ENCODE results near the gene MAGOH.

MAGOH gene

GRCh38 chr1:53273526-53273925 is 35.2 kb upstream of the MAGOH start:
- no peak overlapping the region for H3K9ac ChIP-seq (ENCODE audit: insufficient read length)
- TF ChIP-seq EZH2 (IDR thresholded peaks at IDR 0.05) (no peak), POLR2AphosphoS5 (IDR thresholded peaks at IDR 0.05; ENCODE audit: borderline replicate concordance, low read depth, low read length) (no peak), FOXP2 (optimal IDR thresholded peaks at IDR 0.05; ENCODE audit: control extremely low read depth, extremely low read length, insufficient read depth) (no peak)
- H3K36me3 ChIP-seq (ENCODE audit: insufficient read depth, low read length): peaks cover 18% of the 10 kb centered on the region; the same call in 1 of the 2 replicates
- H3K9me3 ChIP-seq (ENCODE audit: low read depth, low read length): no peaks in the 10 kb centered on the region
- no peak overlapping the region for H3K4me3 ChIP-seq
- DNase-seq (ENCODE audit: low read depth, low spot score): no peak
- no peak overlapping the region for H3K27ac ChIP-seq

DNA sequence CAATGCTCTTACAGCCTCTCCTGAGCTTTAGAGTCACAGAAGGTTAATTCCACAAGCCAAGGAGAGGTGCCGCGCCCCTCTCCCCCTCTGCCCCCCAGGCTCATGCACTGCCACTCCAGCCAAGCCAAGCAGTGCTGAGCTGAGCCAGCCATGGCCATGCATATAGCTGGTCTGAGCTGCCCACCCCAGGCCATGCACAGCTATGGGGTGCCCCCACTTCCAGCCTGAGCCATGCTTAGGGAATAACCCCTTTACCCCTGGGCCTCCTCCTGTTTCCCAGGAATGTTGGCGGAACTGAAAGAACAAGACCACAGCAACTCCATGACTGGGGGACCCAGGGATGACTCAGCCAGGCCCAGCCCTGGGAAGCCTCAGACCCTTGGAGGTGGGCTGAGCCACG is 34.0 kb upstream of the MAGOH start:
- no peak overlapping the region for H3K27ac ChIP-seq
- peaks cover 11% of the 10 kb centered on the region; the same call in 1 of the 2 replicates for H3K36me3 ChIP-seq (ENCODE audit: insufficient read depth, low read length)
- DNase-seq (ENCODE audit: low read depth, low spot score): no peak
- H3K9me3 ChIP-seq (ENCODE audit: low read depth, low read length): no peaks in the 10 kb centered on the region
- no peak overlapping the region for H3K4me3 ChIP-seq
- no peak overlapping the region for H3K9ac ChIP-seq (ENCODE audit: insufficient read length)
- TF ChIP-seq EZH2 (IDR thresholded peaks at IDR 0.05): no peak
- TF ChIP-seq POLR2AphosphoS5 (IDR thresholded peaks at IDR 0.05; ENCODE audit: borderline replicate concordance, low read depth, low read length): no peak
- no peak for TF ChIP-seq FOXP2 (optimal IDR thresholded peaks at IDR 0.05; ENCODE audit: control extremely low read depth, extremely low read length, insufficient read depth)

- H3K9ac ChIP-seq (ENCODE audit: insufficient read length): no peak overlapping the region
- no peak overlapping the region for H3K27ac ChIP-seq
- no peaks in the 10 kb centered on the region for H3K9me3 ChIP-seq (ENCODE audit: low read depth, low read length)
- TF ChIP-seq EZH2 (IDR thresholded peaks at IDR 0.05): no peak
- no peak for TF ChIP-seq POLR2AphosphoS5 (IDR thresholded peaks at IDR 0.05; ENCODE audit: borderline replicate concordance, low read depth, low read length)
- no peak for DNase-seq (ENCODE audit: low read depth, low spot score)
- no peak overlapping the region for H3K4me3 ChIP-seq
- H3K36me3 ChIP-seq (ENCODE audit: insufficient read depth, low read length): peaks cover 11% of the 10 kb centered on the region; the same call in 1 of the 2 replicates
Measured at GRCh38 chr1:53271446-53272090, 33.2 kb upstream of the MAGOH start.

- Histone ChIP-seq H3K4me3 (no peak overlapping the region), H3K9ac (ENCODE audit: insufficient read length) (no peak overlapping the region), H3K9me3 (ENCODE audit: low read depth, low read length) (no peaks in the 10 kb centered on the region), H3K36me3 (ENCODE audit: insufficient read depth, low read length) (peaks cover 17% of the 10 kb centered on the region; the same call in 1 of the 2 replicates), H3K27ac (no peak overlapping the region)
- TF ChIP-seq EZH2 (IDR thresholded peaks at IDR 0.05) (no peak), FOXP2 (optimal IDR thresholded peaks at IDR 0.05; ENCODE audit: control extremely low read depth, extremely low read length, insufficient read depth) (no peak), POLR2AphosphoS5 (IDR thresholded peaks at IDR 0.05; ENCODE audit: borderline replicate concordance, low read depth, low read length) (no peak)
- DNase-seq (ENCODE audit: low read depth, low spot score): no peak
Measured at GRCh38 chr1:53270873-53271272, 32.6 kb upstream of the MAGOH start.

DNA sequence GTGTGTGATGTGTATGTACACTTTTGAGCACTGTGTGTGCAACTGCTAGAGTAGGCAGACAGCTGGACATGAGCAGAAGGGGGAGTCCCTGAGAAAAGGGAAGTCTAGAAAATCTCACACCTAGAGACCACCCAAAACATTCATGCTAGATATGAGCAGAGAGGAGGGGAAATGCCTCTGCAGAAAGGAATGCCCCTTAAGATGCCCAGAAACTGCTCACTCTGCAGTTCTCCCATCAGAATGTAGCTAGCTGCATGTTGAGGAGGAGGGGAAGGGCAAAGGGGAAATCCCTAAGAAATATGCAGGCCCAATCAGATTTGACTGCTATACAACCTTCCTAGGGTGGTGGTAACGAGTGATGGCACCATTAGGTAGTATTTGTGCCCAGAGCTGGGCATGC is 31.8 kb upstream of the MAGOH start:
- no peak for DNase-seq (ENCODE audit: low read depth, low spot score)
- Histone ChIP-seq H3K4me3 (no peak overlapping the region), H3K27ac (no peak overlapping the region), H3K36me3 (ENCODE audit: insufficient read depth, low read length) (peaks cover 17% of the 10 kb centered on the region; the same call in 1 of the 2 replicates), H3K9ac (ENCODE audit: insufficient read length) (no peak overlapping the region), H3K9me3 (ENCODE audit: low read depth, low read length) (no peaks in the 10 kb centered on the region)
- TF ChIP-seq POLR2AphosphoS5 (IDR thresholded peaks at IDR 0.05; ENCODE audit: borderline replicate concordance, low read depth, low read length) (no peak), FOXP2 (optimal IDR thresholded peaks at IDR 0.05; ENCODE audit: control extremely low read depth, extremely low read length, insufficient read depth) (no peak), EZH2 (IDR thresholded peaks at IDR 0.05) (no peak)

DNA sequence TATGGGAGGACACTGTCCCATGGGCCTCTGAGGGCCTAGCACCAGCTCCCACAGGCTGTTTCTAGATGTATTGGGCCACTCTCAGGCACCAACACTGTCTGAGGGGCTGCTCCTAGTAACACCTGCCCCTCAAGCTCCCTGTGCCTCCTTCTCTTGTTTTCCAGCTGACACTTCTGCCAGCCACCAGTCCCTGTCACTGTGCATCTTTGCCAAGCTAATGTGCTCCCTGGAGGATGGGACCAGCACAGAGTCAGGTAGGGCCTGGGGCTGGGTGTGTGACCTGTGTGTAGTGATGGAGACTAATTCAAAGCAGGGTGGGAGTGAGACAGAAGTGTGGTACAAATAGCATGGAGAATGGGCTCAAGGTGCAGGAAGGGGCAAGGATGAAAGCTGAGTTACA is 29.4 kb upstream of the MAGOH start:
- Histone ChIP-seq H3K9me3 (ENCODE audit: low read depth, low read length) (no peaks in the 10 kb centered on the region), H3K9ac (ENCODE audit: insufficient read length) (no peak overlapping the region), H3K27ac (no peak overlapping the region), H3K36me3 (ENCODE audit: insufficient read depth, low read length) (peaks cover 36% of the 10 kb centered on the region; the same call in 1 of the 2 replicates), H3K4me3 (no peak overlapping the region)
- DNase-seq (ENCODE audit: low read depth, low spot score): no peak
- TF ChIP-seq POLR2AphosphoS5 (IDR thresholded peaks at IDR 0.05; ENCODE audit: borderline replicate concordance, low read depth, low read length) (no peak), EZH2 (IDR thresholded peaks at IDR 0.05) (no peak), FOXP2 (optimal IDR thresholded peaks at IDR 0.05; ENCODE audit: control extremely low read depth, extremely low read length, insufficient read depth) (no peak)

DNA sequence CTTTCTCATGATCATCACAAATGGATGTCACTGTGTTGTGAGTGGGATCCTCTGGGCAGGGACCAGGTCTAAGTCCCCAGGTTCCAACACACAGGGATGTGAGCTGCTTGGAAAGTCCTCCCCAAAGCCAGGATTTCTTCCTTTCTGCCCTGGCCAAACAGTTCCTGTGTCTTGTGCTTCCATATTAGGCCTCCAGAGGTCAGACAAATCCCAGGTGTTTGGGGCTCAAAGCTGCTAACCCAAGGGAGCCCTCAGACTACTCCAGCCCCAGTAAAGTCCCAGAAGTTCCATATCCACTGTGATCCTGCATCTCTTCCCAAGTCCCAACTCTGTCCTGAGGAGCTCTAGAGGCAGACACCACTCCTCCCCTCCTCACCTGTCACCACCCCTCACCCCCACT is 27.7 kb upstream of the MAGOH start:
- no peak for TF ChIP-seq FOXP2 (optimal IDR thresholded peaks at IDR 0.05; ENCODE audit: control extremely low read depth, extremely low read length, insufficient read depth)
- no peak for TF ChIP-seq EZH2 (IDR thresholded peaks at IDR 0.05)
- no peak for TF ChIP-seq POLR2AphosphoS5 (IDR thresholded peaks at IDR 0.05; ENCODE audit: borderline replicate concordance, low read depth, low read length)
- H3K36me3 ChIP-seq (ENCODE audit: insufficient read depth, low read length): peaks cover 44% of the 10 kb centered on the region; the same call in 1 of the 2 replicates

DNA sequence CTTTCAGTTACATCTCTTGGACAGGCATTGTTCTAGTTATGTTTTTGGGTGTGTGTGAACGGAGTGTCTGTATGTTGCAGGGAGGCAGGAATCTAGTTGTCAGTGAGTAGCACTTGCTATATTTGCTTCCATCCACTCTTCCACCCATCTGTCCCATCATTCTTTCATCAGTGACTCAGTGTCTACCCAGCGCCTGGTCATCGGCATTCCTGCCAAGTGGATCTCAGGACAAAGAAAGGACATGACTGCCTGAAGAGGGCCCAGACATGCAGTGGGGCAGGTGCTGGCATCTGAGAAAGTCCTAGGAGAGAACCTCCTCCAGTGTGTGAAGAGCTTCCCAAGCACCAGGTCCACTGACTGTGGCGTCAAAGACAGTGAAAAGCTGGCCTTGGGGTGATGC is 27.3 kb upstream of the MAGOH start:
- H3K9ac ChIP-seq (ENCODE audit: insufficient read length): no peak overlapping the region
- no peak for DNase-seq (ENCODE audit: low read depth, low spot score)
- no peak overlapping the region for H3K27ac ChIP-seq
- H3K36me3 ChIP-seq (ENCODE audit: insufficient read depth, low read length): peaks cover 44% of the 10 kb centered on the region; the same call in 1 of the 2 replicates
- H3K4me3 ChIP-seq: no peak overlapping the region
- H3K9me3 ChIP-seq (ENCODE audit: low read depth, low read length): no peaks in the 10 kb centered on the region
- TF ChIP-seq EZH2 (IDR thresholded peaks at IDR 0.05) (no peak), FOXP2 (optimal IDR thresholded peaks at IDR 0.05; ENCODE audit: control extremely low read depth, extremely low read length, insufficient read depth) (no peak), POLR2AphosphoS5 (IDR thresholded peaks at IDR 0.05; ENCODE audit: borderline replicate concordance, low read depth, low read length) (no peak)

More for the DNA sequence above, 27.7 kb upstream of the MAGOH start:
- no peak overlapping the region for H3K4me3 ChIP-seq
- no peak overlapping the region for H3K9ac ChIP-seq (ENCODE audit: insufficient read length)
- no peaks in the 10 kb centered on the region for H3K9me3 ChIP-seq (ENCODE audit: low read depth, low read length)
- H3K27ac ChIP-seq: no peak overlapping the region
- DNase-seq (ENCODE audit: low read depth, low spot score): no peak

- Histone ChIP-seq H3K9me3 (ENCODE audit: low read depth, low read length) (no peaks in the 10 kb centered on the region), H3K36me3 (ENCODE audit: insufficient read depth, low read length) (peaks cover 60% of the 10 kb centered on the region; the same call in 1 of the 2 replicates), H3K27ac (no peak overlapping the region), H3K4me3 (no peak overlapping the region), H3K9ac (ENCODE audit: insufficient read length) (no peak overlapping the region)
- DNase-seq (ENCODE audit: low read depth, low spot score): no peak
- TF ChIP-seq POLR2AphosphoS5 (IDR thresholded peaks at IDR 0.05; ENCODE audit: borderline replicate concordance, low read depth, low read length) (no peak), FOXP2 (optimal IDR thresholded peaks at IDR 0.05; ENCODE audit: control extremely low read depth, extremely low read length, insufficient read depth) (no peak), EZH2 (IDR thresholded peaks at IDR 0.05) (no peak)
Measured at GRCh38 chr1:53264048-53264447, 25.7 kb upstream of the MAGOH start.

All from SK-N-MC (cell line).